ENCODE results near the gene IRF2BP2.

The IRF2BP2 gene

DNA sequence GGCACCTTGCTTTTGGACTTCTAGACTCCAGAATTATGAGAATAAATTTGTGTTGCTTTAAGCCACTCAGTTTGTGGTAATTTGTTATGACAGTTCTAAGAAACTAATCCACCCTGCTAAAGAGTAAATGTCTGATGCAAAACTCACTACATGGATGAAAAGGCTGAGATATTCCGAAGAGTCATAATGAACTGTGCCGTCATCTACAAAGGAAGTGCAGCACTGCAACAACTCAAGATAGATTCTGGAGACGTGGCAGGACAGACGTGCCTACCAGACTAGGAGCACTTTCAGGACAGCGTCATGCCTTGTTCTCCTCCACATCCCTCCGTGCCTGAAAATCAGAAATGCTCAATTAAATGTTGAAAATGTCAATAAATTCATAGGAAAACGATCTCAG is 24.4 kb upstream of the IRF2BP2 start:
- no peak for DNase-seq (ENCODE audit: low read depth in 2 of 2)

DNA sequence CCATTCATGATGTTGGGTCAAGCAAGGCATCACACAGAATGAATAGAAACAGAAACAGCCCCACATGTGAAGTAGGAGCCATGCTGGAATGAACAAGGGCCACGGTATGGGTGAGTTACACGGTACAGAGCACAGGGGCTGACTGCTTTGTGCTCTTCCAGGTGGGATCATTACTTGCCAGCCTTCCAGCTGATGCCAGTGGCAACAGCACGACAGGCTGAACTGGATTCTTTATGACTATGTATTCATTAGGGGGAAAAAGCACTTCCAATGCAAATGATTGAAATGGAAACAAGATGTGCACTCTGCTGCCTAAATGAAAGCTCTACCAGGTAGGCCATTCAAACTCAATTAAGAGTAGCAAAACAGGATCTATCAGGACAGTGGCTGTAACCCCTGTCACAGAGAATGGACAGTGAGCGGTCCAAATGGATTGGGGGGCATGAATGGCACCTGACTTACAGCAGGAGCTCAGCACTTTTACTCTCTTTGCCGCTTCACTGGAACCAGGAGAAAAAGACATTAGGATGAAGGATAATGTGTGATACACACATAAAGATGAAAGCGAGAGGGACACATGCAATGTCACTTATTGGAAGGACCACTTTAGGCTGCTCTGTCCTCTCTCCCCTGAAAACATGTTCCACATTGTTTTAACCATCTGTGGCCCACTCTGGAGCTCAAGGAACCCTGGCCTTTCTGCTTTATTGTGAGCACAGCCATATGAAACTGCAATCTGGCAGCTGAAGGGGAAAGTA is 23.4 kb upstream of the IRF2BP2 start:
- no peak for DNase-seq (ENCODE audit: low read depth in 2 of 2)

DNA sequence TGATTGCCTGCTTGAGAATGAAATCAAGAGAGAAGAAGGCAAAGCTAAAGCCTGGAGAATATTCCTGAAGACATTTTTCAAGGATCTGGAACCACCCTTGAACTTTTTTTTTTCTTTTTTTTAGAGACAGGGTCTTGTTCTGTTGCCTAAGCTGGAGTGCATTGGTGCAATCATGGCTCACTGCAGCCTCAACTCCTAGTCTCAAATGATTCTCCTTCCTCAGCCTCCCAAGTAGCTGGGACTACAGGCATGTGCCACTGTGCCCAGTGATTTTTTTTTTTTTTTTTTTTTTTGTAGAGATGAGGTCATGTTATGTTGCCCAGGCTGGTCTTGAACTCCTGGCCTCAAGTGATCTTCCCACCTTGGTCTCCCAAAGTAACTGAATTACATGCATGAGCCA is 22.2 kb upstream of the IRF2BP2 start:
- DNase-seq (ENCODE audit: low read depth in 2 of 2), result no peak

DNA sequence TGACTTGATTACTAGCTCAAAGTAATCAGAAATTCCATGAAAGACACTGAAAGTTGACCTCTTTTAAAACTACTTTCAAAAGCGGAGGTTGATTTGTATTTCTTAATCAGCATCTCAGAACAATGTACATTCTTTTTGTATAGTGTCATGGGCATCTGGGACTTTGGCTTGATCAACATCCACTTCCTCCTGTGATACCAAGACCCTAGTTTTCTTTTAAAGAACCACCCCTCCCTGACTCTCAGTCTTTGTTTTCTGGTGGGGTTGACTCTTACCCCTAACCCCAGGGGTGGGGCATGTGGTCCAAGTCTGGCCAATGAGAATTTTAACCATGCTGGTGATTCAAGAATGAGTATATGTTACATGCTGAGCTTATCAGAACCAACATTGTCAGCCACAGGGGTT is 21.7 kb upstream of the IRF2BP2 start:
- no peak for DNase-seq (ENCODE audit: low read depth in 2 of 2)

DNA sequence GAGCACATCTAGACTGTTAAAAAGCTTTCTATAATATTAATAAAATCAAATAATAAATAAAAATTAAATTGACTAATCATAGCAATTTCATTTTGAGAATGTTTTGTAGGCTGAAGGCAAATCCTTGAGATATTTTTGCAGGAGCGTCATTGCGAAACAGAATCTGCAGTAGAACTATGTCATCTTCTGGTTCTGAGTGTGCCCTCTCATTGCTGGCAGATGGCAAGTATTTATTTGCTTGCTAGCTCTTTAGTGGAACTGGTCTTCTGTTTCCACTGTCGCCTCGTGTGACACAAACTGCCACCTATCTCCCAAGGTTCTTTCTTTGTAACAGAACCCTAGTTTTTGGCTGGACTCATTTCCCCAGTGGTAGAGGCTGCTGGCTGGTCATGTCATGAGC is 19.0 kb upstream of the IRF2BP2 start:
- no peak for DNase-seq (ENCODE audit: low read depth in 2 of 2)

DNA sequence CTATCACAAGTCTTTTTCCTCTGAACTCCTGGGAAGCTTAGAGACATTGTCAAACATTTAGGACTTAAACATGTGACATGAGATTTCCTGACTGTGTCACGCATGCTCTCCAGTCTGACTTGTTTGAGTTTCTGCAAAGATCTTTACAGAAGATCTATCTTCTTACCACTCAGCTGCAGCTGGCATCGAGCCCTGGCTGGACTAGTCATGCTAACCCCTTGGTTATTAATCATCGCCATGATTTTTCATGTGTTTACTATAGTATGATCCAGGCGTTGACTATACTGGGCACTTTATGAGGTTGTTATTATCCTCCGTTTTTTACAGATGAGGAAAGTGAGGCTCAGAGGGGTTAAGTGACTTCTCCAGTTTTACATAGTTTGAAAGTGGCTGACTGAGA is 18.1 kb upstream of the IRF2BP2 start:
- no peak for DNase-seq (ENCODE audit: low read depth in 2 of 2)

DNA sequence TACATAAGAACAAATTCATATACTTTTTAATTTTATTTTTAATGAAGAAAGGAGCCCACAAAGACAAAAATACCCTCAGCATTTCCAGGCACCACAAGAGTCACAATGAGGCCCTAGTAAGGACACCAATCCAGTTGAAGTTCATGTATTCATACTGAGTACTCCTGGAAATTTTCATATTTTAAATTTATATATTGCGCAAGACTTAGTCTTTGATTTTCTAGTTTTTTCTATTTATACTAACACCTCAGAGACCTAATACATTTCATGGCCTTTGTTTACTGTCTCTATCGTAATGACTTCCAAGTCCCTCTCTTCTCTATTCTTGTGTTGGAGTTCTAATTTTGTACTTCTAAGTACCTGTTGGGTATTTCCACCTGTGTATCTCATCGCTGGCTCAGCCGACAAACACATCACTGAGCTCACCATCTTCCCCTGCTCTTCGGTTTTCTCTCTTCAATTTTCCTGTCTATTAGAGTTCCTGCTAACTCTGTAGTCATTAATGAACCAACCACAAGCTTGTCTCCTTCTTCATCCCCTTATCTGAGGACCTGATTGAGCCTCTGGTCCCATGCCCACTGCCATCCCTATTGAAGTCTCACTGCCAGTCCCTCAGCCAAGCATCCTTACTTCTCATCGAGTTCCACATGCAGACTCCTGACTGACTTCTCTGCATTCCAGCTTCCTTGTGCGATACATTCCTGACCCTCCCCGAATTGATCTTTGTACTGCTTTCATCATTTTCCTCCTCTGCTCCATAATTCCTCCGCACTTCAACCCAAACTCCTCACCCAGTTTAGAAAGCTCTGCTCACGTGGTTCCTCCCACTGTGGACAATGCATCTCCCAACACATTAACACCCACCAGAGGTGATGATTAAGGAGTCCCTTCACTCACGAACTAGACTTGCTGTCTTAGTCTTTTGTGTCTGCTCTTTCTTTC is 17.3 kb upstream of the IRF2BP2 start:
- no peak for DNase-seq (ENCODE audit: low read depth in 2 of 2)

DNA sequence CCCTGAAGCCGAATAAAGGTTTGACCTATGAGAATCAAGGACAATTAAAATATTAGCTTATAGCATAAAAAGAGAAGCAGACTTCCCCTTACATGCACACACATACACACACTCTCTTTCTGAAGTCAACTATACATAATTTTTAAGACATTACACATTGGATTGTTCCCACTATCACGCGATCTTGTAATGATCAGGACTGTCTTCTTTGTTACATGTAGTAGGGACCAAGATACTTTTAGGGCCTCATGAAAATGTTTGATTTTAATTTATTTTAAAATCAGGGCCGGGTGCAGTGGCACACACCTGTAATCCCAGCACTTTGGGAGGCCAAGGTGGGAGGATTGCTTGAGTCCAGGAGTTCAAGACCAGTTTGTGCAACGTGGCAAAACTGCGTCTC is 16.4 kb upstream of the IRF2BP2 start:
- DNase-seq (ENCODE audit: low read depth in 2 of 2), result no peak

DNA sequence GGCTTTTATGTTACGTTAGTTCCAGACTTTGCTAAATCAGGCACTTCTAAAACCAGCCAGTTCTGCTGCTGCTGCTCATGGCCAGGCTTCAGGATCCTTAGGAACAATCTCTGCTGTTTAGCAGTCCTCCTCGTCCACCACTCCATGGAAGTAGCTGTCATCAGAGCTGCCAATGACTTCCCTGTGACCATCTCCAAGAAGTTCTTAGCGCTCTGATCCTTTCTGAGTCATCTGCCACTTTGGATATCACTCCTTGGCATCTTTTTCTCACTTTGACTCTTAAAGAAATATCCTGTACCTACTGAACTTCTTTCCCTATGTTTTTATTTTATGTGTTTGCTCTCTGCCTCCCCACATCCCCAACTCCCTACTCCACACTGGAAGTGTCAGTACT is 14.7 kb upstream of the IRF2BP2 start:
- no peak for DNase-seq (ENCODE audit: low read depth in 2 of 2)

DNA sequence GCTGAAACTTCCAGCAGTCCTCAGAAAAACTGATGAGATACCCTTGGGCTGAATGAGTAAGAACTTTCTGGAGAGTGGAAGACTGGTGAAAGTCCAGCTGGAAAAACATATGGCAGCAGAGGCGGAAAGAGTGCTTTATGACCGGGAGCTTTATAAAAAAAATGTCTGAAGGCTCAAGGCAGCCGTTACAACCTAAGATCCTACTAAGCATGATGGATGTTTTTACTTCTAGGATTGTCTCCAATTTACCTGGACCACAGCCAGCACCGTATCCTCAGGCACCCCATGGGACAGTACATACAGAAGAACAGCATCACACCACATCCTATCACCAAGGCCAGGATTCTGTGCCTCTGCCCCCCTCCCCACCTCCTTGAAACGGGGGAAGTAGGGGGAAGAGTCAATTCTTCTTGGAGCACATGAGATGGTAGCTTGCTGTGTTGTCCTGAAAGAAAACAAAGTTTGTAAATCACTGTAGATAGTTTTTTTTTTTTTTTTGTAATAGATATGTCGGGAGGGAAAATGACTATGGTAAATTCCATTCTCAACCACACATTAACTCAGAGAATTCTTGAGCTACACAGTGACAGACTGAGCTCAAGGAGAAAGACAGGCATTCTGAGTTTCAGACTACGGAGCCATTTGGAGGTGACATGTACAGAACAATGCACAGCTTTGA is 11.8 kb upstream of the IRF2BP2 start:
- DNase-seq (ENCODE audit: low read depth in 2 of 2), result no peak

DNA sequence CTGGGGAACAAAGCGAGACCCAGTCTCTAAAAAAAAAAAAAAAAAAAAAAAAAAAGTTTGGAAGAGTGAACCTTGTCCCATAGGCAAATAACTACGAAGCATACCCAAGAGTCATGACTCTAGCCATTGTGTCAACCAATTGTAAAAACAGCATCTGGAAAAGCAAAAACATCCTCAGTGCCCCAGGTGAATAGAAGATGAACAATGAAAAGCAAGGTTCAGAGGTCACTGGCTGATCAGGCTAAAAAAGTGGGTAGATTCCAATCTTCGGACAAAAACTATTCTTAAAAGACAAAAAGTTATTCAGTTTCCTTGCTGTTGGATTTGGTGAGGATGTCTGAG is 11.1 kb upstream of the IRF2BP2 start:
- DNase-seq (ENCODE audit: low read depth in 2 of 2), result no peak

DNA sequence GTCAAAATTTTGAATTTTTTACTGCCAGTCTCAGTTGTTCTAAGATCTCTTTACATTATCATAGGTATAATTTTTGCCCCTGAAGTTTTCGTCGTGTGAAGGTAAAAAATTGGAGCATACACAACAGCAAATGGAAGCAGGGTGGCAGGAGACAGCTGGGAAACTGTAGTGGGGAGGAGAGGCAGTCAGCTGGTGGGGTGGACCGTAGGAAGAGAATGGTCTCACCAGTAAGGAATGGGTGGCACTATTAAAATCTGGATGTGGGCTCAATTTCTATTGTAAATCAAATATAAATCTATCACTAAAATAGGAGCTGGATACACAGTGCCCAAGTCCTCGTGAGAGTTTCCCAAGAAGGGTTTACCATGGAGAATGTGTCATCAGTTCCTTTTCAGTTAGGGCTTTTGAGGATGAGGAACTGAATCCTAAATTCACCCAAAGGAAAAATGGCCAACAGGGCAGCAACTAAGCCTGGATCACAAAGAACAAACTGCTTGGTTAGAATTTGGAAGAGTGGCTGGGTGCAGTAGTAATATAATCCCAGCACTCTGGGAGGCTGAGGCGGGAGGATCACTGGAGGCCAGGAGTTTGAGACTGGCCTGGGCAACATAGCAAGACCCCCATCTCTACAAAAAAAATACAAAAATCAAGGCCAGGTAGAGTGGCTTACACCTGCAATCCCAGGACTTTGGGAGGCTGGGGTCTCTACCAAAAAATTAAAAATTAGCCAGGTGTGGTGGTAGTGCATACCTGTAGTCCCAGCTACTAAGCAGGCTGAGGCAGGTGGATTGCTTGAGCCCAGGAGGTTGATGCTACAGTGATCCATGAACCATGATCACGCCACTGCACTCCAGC is 10.5 kb upstream of the IRF2BP2 start:
- no peak for DNase-seq (ENCODE audit: low read depth in 2 of 2)

DNA sequence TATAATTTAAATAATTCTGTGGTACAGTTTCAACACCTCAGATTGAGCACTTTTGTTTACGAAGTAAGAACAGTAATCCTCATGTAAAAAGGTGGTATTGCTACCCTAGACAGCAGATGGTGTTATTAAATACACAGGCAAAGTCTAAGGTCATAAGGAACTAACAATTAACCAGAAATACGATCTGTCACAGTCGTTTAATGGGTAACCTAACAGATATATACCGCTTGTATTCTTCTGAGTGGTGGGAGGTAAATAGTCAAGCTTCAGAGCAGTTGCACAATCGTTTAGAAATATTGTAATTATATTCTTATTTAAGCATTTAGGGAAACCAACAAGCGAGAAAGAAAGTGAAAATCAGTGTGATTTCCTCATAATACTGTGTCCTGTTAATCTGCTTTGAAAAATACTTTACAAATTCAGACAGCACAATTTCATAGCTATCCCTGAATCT is 9.8 kb upstream of the IRF2BP2 start:
- no peak for DNase-seq (ENCODE audit: low read depth in 2 of 2)

DNA sequence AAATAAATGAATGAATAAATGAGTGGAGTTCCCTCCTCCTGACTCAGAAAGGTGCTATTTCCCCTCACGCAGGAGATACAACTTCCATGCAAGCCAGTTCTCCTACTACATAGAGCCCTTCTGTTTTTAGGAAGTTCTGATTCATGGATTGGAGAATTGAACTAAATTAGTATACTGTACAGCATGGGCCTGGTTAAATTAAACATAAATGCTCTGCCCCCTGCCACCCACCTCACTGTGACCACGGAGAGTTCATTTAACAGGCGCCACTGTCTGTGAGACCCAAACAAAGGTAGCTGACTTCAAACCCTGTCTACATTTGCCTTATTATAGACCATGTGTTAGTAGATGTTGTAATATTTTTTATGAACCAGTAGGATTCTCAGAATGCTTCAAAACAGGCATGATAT is 9.1 kb upstream of the IRF2BP2 start:
- DNase-seq (ENCODE audit: low read depth in 2 of 2), result no peak

DNA sequence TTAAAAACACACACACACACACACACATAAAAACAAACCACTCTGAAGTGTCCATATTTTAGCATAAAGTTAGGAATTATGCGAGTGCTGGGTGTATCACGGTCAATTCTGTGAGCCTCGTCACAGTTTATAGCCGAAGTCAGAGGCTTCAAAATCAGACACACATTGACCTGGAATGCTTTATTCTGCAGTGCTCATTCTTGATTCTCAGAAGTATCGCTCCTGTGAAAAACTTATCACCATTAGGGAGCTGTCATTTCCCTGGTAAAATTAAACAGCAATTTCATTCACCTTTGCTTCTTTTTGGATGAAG is 8.7 kb upstream of the IRF2BP2 start:
- DNase-seq (ENCODE audit: low read depth in 2 of 2), result no peak

DNA sequence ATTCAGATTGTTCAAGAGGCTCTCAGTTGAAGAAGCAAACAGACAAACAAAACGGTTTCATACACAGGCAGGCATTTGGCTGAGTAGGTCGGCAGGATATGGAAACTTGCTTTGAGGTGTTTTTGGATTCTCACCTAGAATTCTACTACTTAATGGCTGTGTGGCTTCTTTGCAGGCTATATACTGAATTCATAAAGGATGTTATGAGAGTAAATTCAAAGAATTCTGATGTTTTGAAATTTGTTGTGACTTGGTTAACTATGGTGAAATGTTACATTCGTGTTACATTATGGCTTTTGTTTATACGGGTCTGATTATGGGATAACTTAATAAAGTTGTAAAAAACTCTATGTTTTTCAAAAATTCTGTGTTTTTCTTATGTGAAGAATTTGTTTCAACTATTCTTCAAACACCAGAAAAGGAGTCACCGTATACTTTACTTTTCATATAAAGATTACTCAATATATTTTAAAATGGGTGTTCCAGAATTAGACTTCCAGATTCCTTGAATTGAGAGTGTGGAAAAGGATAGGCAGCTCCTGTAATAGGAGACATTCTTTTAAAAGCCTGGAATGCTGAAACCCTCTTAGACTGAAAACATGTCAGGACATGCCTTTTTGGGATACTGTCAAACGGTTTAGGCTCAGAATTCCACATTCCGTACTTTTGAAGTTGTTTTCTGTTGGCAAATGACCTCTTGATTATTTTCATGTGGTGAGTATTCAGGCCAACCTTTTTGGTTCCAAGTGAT is 8.2 kb upstream of the IRF2BP2 start:
- no peak for DNase-seq (ENCODE audit: low read depth in 2 of 2)

DNA sequence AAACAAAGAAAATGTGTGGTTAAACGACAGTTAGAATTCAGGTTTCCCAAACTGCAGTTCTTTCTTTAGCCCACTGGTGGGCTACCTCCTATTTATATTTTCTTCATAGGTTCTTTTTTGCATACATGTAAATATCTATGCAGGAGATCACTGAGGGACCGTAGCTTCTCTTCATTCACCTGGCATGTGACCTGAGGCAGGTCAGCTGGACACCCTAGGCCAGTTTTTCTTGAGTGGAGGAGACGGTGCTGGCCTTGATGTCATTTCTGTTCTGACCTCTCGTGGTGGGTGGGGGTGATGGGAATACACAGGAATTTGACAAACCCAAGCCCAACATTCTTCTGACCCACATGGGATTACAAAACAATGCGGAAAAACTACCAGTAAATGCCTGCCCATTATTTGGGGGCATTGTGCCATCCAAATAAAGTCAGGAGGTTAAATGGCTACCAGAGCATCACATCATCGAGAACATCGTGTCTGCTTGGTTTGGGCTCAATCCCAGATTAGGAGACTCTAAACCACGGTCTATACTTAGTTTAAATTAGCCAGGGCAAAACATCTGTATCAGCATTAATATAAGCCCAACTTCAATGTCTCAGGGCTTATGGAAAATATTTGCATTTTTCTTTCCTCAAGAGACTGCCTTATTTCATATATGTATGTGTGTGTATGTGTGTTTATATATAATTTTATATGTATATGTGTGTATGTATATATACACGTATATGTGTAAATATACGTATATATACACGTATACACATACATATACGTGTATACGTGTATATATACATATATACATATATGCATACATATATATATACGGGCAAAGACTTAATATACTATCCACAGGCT is 7.4 kb upstream of the IRF2BP2 start:
- no peak for DNase-seq (ENCODE audit: low read depth in 2 of 2)

DNA sequence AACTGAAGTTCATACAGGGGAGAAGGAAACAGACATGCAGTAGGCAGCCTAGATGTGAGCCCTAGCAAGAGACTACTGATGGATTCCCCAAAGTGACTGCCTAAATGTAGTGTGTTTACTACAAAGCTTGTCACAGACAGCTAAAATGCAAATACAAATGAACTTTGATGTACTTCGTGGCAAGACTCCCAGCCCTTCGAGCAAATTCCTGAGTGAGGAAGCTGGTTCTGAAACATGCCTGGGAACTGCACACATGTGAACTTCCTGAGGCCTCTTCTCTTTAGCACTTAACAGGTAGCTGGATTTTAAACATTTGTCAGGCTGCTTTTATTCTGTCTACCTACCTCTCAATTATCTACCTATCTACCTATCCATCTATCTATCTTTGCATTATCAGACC is 6.7 kb upstream of the IRF2BP2 start:
- DNase-seq (ENCODE audit: low read depth in 2 of 2), result no peak

DNA sequence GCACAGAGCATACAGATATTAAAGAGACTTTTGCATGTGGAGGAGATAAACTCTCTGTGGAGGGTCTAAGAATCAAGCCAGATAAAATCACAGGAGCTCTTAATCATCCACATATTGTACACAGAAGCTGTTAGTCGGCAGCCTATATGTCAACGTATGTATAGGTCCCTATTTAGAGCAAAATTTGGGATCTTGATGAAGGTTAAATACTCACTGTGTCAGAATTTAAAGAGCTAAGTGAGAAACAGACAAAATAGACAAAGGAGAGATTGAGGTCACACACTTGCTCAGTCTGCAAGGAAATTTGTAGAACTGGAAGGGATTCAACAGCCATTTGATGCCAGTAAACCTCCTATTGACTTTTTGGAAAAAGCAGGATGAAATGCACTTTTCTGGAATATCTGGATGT is 4.1 kb upstream of the IRF2BP2 start:
- DNase-seq (ENCODE audit: low read depth in 2 of 2), result no peak
